Effector CD8-positive, alpha-beta T cell (primary cell): Measurements from ENCODE around the gene LECT2.

ENCODE experiments used
- DNase-seq: peaks from one replicate; lab custom pipeline; 2025; lab: John Stamatoyannopoulos, UW
- total RNA-seq, 4 experiments: gene quantifications; one replicate each; lab custom pipeline; 2026; lab: John Stamatoyannopoulos, UW

The LECT2 gene
- 0 to 0.09 (median 0) reads per million in 4 experiments for total RNA-seq

GRCh38 chr5:135954899-135955298, at the start of gene LECT2:
TSS of gene LECT2 (minus strand) at chr5:135954983. CDS start at chr5:135954833, 150 bp downstream.
- DNase-seq, result no peak

DNA sequence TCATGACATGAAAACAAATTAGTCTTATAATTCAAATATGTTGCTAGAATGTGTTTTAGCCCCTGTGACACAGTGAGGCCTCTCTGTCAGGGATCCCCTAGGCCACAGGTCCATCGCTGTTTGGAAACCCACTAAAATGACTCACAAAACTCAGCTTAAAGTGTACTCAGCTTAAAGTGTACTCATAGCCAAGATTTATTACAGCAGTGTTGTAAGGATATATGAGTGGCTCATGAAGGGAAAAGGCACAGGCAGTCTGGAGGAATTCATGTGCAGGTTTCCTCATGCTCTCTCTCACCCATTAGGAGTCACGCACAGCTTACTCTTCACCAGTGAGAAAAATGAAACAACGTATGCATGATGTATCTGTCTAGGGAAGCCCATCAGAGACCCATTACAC, 49.7 kb upstream of the LECT2 start:
- DNase-seq, result no peak

DNA sequence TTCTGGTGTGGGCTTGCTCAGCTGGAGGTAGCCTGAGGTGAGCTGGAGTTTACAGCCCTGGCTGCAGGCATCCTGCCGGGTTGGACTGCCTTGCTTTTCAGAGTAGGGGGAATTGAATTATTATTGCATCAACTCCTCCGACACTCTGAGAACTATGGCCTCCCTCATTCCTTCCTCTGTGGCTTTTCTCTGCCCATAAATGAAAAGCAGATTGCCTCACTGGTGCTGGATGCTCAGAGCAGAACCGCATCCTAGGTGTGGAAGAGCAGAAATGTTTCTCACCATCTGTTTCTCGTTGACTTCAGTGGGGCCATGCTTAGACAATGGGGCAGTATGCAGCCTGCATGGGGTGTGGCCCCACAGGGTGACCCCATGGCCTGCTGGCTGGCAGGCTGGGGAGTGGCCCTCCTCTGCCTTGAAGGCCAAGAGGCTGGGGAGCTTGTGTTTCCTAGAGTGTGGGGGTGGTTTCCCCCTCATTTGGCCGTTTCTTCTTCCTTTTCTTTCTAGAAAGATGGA, 46.7 kb upstream of the LECT2 start:
- DNase-seq, result no peak

DNA sequence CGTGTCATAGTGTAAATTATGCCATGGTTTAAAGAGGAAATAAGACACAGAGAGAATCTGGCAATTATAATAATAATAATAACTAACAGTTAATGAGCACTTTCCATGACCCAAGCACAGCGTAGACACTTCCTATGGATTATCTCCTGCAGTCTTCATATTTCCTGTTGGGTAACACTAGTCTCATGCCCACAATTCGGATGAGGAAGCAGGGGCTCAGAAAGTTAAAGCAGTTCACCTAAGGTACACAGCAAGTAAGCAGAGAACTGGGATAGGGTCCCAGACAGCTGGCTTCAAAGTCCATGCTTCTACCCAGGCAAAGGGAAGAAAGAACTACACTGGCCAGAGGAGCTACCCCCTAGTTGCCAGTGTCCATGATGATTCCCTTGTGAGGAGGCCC, 46.1 kb upstream of the LECT2 start:
- DNase-seq, result no peak

DNA sequence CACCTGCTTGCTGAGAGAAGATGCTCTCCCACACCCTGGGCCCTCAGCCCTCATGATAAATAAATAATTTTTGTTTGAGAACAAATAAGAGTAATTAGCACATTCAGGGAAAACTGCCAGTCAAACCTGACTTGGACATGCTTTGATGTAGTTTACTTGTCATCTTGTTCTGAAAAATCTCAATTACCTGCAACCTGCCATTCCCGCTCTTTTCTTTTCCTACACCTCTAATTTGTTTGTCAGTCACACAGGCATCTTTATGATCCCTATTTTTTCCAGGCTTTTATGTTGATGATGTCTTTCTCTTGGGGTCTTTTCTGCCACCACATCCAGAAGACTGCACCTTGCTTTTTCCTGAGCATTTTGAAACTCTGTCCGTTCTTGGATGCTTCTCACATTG, 45.4 kb upstream of the LECT2 start:
- DNase-seq, result no peak

DNA sequence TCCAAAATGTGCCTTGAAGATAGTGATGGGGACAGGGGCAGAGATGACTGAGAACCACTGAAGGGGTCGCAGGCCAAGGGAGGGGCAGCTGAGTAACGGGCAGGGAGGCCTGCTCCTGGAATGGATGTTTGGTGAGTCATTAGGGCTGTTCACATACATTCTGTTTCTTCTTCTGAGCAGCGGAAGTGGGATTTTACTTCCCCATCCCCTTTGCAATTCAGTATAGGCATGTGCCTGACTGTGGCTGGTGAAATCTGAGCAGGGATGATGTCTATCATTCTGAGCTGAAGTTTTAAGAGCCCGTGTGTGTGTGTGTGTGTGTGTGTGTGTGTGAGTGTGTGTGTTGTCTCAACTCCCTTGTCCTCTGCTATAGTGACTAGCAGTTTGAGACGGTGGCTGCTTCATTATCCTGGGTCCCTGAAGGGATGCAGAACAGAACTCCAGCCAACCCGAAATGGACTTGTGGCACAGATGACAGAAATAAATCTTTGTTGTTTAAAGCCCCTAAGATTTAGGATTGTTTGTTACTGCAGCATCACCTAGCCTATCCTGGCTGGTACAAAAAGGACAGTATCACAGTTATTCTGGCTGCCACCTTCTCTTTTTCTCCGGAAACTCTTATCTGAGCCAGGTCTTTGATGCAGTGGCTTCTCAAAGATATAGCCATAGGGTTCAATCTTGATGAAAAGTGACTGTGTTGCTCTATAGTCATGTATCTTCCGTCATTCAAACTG, 44.8 kb upstream of the LECT2 start:
- no peak for DNase-seq

GRCh38 chr5:135998889-135999288, 44.1 kb upstream of the LECT2 start:
- DNase-seq, result no peak

- no peak for DNase-seq
Observed at GRCh38 chr5:135997673-135998335, 43.0 kb upstream of the LECT2 start.

- DNase-seq, result no peak
Observed at GRCh38 chr5:135996611-135997010, 41.8 kb upstream of the LECT2 start.

- DNase-seq, result no peak
Observed at GRCh38 chr5:135995976-135996375, 41.2 kb upstream of the LECT2 start.

DNA sequence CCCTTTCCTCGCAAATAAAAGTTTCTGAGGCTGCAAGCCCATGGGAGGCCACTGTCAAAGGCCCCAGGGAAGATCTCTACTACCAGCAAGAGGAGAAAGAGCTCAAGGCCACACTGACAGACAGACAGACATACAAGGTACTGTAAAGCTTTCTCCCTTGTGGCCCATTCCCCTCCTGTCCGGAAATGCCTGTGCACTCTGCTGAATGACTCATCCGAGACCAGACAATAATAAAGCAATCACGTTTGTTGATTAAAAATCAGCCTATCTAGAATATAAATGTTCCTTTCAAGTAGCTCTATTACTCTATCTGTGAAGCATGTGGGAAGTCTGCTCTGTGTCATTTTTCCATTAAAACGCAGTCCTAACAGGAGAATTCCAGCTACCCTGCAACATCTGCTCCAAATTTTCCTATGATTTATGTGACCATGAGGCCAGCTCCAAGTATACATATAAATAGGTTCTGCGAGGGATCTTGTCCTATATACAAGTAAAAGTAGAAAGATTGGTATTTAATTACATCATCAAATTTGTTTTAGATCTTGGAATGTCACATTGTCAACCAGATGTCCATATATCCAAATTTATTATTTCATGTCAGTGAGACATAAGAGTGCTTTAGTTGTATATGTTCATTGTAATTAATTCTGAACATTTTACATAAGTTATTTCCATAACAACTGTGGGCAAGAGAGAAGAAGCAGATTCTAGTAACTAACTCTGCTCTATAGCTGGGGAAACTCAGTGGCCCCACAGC, 39.3 kb upstream of the LECT2 start:
- no peak for DNase-seq

DNA sequence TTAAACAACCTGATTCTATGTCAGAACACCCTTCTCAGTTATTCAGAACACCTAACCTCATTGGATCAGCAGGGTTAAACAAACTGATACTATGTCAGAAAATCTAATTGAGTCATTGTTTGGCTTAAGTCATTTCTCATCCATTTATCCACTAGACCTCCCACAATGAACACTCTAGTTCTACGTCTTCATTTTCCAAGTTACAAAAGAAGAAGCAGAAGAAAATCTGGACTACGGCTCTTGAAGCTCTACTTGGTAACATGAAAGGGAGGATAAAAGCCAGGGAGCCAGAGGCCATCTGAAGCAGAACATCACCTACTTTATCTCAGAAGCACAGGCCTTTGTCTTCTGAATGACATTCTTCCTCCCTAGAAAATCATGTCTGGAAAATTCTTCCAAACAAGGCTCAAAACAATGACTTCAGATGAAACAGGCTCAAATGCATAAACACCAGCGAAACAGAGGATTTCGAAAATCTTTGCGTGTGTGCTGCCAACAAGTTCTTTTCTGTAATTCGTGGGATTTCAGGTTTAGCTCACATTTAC, 38.6 kb upstream of the LECT2 start:
- no peak for DNase-seq

DNA sequence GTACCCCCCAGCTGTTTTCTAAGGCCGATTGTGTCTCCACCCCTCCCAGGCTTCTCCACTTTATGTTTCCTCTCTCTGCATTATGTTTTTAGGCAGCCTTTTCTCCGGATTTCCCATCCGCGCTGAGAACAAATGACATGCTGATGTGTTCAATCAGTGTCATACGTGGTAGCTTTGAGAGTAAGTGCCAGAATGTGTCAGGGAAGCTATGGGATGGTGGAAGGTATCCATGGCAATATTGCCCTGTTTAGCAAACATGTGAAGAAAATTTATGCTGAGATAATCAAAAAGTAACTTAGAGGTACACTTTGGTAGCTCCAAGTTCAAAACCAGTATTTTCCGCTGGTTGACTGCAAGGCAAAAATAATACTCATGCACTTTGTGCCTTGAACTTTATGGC, 36.6 kb upstream of the LECT2 start:
- no peak for DNase-seq

DNA sequence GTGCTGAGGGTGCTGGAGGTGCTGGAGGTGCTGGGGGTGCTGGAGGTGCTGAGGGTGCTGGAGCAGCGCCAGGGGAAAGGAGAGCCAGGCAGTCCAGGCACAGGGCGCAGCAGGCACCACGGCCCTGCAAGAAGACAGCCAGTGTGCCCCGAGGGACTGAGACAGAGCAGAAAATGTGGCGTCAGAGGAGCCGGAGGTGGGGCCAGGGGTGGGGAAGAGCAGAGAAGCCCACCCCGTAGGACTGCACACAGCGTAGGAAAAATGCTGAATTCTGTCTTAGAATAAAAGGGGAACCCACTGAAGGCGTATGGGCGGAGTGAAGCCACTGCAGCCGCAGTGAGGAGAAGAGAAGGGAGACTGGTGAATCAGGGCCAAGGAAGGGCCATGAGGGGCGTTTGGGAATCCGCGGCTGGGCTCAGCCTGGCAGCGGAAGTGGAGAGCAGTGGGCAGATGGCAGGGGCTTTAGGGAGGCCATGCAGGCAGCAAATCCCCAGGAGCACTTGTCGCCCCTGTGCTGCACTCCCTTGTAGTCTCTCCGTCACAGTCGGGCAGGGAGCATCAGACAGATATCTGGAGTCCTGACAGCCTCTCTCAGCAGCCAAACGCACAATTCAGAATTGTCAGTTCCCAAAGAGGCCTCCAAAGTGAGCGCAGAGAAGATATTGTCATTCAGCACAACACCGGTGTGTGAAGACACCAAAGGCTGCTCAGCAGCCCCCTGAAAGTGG, 35.9 kb upstream of the LECT2 start:
- DNase-seq, result no peak

DNA sequence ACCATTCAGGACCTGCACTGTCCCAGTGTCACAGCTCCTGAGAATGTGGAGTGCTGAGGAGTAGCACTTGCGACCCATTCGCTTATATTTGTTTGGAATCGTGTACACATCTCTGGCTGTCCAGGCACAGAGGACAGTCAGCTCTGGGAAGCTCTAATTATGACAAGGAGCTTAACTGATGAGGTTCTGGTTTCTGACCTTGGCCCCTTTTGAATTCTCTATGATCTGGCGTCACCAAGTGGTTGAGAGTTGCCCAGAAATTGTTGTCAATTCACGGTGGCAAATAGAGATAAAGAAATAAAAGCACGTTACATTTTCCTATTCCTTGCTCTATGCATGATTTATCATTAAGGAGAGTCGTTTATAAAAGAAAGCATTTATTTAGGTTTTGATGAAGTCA, 34.9 kb upstream of the LECT2 start:
- DNase-seq, result no peak

DNA sequence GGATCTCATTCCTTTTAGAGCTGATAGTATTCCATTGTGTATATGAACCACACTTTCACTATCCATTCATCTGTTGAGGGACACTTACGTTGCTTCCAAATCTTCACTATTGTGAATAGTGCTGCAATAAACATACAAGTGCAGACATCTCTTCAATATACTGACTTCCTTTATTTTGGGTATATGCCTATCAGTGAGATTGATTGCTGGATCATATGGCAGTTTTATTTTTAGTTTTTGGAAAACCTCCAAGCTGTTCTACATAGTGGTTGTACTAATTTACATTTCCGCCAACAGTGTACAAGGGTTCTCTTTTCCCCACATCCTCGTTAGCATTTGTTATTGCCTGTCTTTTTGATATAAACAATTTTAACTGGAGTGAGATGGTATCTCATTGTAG, 33.8 kb upstream of the LECT2 start:
- no peak for DNase-seq

GRCh38 chr5:135986891-135987401, 32.2 kb upstream of the LECT2 start:
- no peak for DNase-seq

DNA sequence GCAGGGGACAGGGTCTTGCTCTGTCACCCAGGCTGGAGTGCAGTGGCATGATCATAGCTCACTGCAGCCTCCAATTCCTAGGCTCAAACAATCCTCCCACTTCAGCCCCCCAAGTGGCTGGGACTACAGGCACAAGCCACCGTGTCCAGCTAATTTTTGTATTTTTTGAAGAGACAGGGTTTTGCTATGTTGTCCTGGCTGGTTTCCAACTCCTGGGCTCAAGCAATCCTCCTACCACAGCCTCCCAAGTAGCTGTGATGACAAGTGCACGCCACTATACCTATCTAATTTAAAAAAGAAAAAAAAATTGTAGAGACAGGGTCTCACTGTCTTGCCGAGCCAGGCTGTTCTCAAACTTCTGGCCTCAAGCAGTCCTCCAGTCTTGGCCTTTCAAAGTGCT, 31.6 kb upstream of the LECT2 start:
- DNase-seq, result no peak

GRCh38 chr5:135985951-135986350, 31.2 kb upstream of the LECT2 start:
- no peak for DNase-seq

DNA sequence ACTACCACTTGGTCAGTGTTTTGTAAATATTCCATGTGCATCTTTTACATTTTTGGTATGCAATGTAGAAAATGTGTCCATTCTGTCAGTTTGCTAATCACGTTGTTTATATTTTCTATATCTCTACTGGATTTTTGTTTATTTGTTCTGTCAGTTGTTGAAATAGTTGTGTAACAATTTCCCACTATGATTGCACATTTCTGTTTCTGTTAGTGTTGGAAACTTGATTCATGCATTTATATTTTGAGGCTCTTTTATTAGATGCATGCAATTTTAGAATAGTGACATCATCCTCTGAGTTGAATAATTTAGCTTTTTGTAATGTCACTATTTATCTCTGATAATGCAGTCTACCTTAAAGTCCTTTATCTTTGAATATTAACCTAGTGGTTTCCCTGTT, 25.8 kb upstream of the LECT2 start:
- no peak for DNase-seq

DNA sequence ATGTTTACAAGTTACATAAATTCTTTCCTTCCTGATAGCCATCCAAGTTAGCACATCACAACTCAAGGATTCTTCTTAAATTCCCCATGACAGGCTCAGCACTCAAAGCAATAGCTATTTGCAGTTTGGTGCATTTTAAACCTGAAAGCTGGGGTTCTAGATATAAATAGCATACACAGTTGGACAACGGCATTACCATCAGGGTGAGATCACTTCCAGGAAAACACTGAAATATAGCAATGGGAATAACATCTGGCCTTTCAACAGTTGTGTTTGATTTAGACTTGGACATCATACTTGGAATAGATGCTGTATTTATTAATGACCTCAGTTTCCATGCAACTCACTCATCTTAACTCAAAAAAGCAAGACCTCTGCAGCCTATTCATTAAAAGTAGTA, 24.7 kb upstream of the LECT2 start:
- DNase-seq, result no peak

DNA sequence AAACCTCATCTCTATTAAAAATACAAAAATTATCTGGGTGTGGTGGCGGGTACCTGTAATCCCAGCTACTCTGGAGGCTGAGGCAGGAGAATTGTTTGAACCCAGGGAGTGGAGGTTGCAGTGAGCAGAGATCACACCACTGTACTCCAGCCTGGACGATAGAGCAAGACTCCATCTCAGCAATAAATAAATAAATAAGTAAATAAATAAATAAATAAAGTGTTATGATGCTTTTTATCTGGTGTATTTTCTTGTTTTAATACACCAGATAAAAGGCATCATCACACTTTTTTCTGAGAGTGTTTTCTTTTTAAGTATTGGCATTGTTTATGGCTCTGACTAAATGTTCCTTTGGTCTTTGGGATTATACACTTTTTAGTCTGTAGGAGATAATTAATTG, 24.2 kb upstream of the LECT2 start:
- no peak for DNase-seq
